HepG2 (cell line): Measurements from ENCODE around the gene GAS2. TPM values are rescaled to one million over a fixed set of nuclear protein-coding genes. Genes with fewer than 3 reads are reported as not detected.

Experiments used
- ATAD3A ChIP-seq: sonication (generic); formaldehyde crosslinking; IDR thresholded peaks from 2 replicates; pipeline ENCODE4 v1.4.0; 2020; ENCODE audit warnings: missing genetic modification reagents
- GATA4 ChIP-seq: sonication (generic); IDR thresholded peaks from 2 replicates; pipeline ENCODE4 v1.6.1; 2016; ENCODE audit warnings: antibody characterized with exemption, low read depth, borderline replicate concordance
- KDM6A ChIP-seq: IDR thresholded peaks from 2 replicates; pipeline ENCODE4 v1.6.1; 2016; ENCODE audit warnings: low read depth
- KLF16 ChIP-seq, 2 experiments: sonication (generic) in 1 of 2; formaldehyde crosslinking in 1 of 2; IDR thresholded peaks; 2 replicates each; pipeline versions ENCODE4 v1.6.1 to v1.8.0; 2016 to 2023; ENCODE audit warnings: missing genetic modification reagents in 2 of 2, missing compliant biosample characterization in 1 of 2
- NFATC3 ChIP-seq: sonication (generic); formaldehyde crosslinking; IDR thresholded peaks from 2 replicates; pipeline ENCODE4 v1.5.1; 2020; ENCODE audit warnings: mild to moderate bottlenecking, missing genetic modification reagents
- SALL1 ChIP-seq: sonication (generic); formaldehyde crosslinking; IDR thresholded peaks from 2 replicates; pipeline ENCODE4 v1.8.0; 2022; ENCODE audit warnings: mild to moderate bottlenecking, missing genetic modification reagents
- SALL2 ChIP-seq: sonication (generic); formaldehyde crosslinking; IDR thresholded peaks from 2 replicates; pipeline ENCODE4 v1.8.1; 2023; ENCODE audit warnings: mild to moderate bottlenecking, missing genetic modification reagents, inconsistent platforms
- SIN3A ChIP-seq: IDR thresholded peaks from 2 replicates; pipeline ENCODE4 v1.6.1; 2011; ENCODE audit warnings: low read depth, mild to moderate bottlenecking, control low read depth, low read length, borderline replicate concordance
- SRSF4 ChIP-seq: fragments of 200-400 bp; formaldehyde crosslinking; IDR thresholded peaks from one replicate; pipeline ENCODE4 v1.6.1; 2018; ENCODE audit warnings: mild to moderate bottlenecking, low read depth, low read length, moderate library complexity; ENCODE audit not compliant: poor library complexity, severe bottlenecking
- ZNF101 ChIP-seq: sonication (generic); formaldehyde crosslinking; IDR thresholded peaks from 2 replicates; pipeline ENCODE4 v1.4.0; 2020; ENCODE audit warnings: mild to moderate bottlenecking, low read depth, missing genetic modification reagents, borderline replicate concordance
- ZNF160 ChIP-seq: sonication (generic); formaldehyde crosslinking; IDR thresholded peaks from 2 replicates; pipeline ENCODE4 v1.8.0; 2022; ENCODE audit warnings: mild to moderate bottlenecking, inconsistent platforms, missing genetic modification reagents
- ZNF207 ChIP-seq: fragments of 450-650 bp; IDR thresholded peaks from 2 replicates; pipeline ENCODE4 v1.6.1; 2016; ENCODE audit warnings: antibody characterized with exemption, borderline replicate concordance
- polyA plus RNA-seq, 8 experiments: library from polyadenylated mRNA; depleted of rRNA in 3 of 8; stranded (reverse) in 7 of 8; unstranded in 1 of 8; fragments of >200 nt; fragmentation: Illumina TruSeq in 4 of 8; extraction: Trizol in 4 of 8; gene quantifications; 2 replicates each; pipeline versions ENCODE4 v1.2.1 to v1.2.3, GENCODE V29; 2011 to 2016; ENCODE audit warnings: low read depth in 4 of 8, missing spikeins in 1 of 8, mixed read lengths in 1 of 8; ENCODE audit not compliant: insufficient read depth in 1 of 8
- total RNA-seq, 5 experiments: library from RNA; depleted of rRNA; stranded (reverse); fragments of >200 nt; fragmentation: Illumina TruSeq; extraction: Trizol; gene quantifications; 2 replicates each; pipeline ENCODE4 v1.2.3, GENCODE V29; 2016; ENCODE audit warnings: low read depth in 1 of 5
- TF ChIP-seq, protein P1 (sequence below): sonication (generic); formaldehyde crosslinking; IDR thresholded peaks from 2 replicates; pipeline ENCODE4 v1.8.1; 2023; ENCODE audit warnings: missing genetic modification reagents, mild to moderate bottlenecking, borderline replicate concordance
- TF ChIP-seq, protein P2 (sequence below): sonication (generic); formaldehyde crosslinking; IDR thresholded peaks from 2 replicates; pipeline ENCODE4 v1.4.0; 2020; ENCODE audit warnings: mild to moderate bottlenecking, missing genetic modification reagents
- TF ChIP-seq, protein P3 (sequence below): sonication (generic); formaldehyde crosslinking; IDR thresholded peaks from 2 replicates; pipeline ENCODE4 v1.4.0; 2020; ENCODE audit warnings: missing genetic modification reagents
- TF ChIP-seq, protein P4 (sequence below): sonication (generic); formaldehyde crosslinking; IDR thresholded peaks from 2 replicates; pipeline ENCODE4 v1.4.0; 2020; ENCODE audit warnings: missing genetic modification reagents

Gene GAS2
- total and polyA plus RNA-seq, 2 of the 13 experiments (the other 11 are each of a cell fraction or from before 2014, with no cell fraction given) = 26.0 to 85.1 TPM

DNA sequence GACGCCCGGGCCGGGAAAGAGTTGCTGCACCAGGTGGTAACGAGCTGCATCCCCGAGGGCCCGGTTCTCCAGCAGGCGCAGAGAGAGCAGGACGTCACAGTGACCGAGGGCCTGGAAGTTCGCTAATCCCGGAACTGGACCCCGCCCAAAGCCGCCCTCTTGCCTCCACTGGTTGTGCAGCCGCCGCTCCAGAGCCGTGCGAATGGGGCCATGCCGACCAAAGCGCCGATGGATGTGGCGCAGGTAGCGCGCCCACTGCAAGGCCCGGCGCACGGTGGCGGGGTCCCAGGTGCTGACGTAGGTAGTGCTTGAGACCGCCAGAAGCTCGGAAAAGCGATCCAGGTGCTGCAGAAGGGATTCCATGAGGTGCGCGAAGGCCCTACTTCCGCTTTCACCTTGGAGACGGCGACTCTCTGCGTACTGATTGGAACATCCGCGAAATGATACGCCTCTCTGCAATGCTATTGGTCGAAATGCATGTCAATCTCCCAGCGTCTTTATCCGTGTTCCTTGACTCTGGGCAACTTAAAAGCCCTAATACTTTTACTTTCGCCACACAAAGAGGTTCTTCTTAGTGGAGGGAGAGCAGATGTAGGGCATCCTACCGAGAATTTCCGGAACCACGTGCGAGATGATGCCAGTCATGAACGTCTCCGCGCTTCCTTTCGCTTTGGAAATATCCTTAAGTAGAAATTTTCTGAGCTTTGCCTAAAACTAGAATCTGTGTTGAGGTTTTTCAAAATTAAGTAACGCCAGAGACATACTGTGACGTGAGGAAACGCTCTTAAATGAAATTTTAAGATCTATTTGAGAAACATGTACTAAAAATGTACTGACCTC lies 40.7 kb upstream of the GAS2 start, which contains the start of gene FANCF (continued):
- no peak for TF ChIP-seq ATAD3A
- peak; percentile 72; the same call in 1 of the 2 replicates for TF ChIP-seq SIN3A
- TF ChIP-seq SALL1 (CRISPR knock-in tag) = peak; percentile 84
- no peak for TF ChIP-seq ZNF101
- 0 out of 2 replicates have a peak, but pooled peaks have one; percentile 82 for TF ChIP-seq SALL2 (CRISPR knock-in tag)
- no peak for TF ChIP-seq SRSF4
- TF ChIP-seq, protein P1, sequence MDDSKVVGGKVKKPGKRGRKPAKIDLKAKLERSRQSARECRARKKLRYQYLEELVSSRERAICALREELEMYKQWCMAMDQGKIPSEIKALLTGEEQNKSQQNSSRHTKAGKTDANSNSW (CRISPR knock-in tag) = 0 out of 2 replicates have a peak, but pooled peaks have one; percentile 52
- peak; percentile 13; the same call in 1 of the 2 replicates for TF ChIP-seq GATA4
- no peak for TF ChIP-seq ZNF207
- no peak for TF ChIP-seq ZNF160
- TF ChIP-seq, protein P2, sequence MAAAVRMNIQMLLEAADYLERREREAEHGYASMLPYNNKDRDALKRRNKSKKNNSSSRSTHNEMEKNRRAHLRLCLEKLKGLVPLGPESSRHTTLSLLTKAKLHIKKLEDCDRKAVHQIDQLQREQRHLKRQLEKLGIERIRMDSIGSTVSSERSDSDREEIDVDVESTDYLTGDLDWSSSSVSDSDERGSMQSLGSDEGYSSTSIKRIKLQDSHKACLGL = peak; percentile 88; the same call in 1 of the 2 replicates
- TF ChIP-seq, protein P3, sequence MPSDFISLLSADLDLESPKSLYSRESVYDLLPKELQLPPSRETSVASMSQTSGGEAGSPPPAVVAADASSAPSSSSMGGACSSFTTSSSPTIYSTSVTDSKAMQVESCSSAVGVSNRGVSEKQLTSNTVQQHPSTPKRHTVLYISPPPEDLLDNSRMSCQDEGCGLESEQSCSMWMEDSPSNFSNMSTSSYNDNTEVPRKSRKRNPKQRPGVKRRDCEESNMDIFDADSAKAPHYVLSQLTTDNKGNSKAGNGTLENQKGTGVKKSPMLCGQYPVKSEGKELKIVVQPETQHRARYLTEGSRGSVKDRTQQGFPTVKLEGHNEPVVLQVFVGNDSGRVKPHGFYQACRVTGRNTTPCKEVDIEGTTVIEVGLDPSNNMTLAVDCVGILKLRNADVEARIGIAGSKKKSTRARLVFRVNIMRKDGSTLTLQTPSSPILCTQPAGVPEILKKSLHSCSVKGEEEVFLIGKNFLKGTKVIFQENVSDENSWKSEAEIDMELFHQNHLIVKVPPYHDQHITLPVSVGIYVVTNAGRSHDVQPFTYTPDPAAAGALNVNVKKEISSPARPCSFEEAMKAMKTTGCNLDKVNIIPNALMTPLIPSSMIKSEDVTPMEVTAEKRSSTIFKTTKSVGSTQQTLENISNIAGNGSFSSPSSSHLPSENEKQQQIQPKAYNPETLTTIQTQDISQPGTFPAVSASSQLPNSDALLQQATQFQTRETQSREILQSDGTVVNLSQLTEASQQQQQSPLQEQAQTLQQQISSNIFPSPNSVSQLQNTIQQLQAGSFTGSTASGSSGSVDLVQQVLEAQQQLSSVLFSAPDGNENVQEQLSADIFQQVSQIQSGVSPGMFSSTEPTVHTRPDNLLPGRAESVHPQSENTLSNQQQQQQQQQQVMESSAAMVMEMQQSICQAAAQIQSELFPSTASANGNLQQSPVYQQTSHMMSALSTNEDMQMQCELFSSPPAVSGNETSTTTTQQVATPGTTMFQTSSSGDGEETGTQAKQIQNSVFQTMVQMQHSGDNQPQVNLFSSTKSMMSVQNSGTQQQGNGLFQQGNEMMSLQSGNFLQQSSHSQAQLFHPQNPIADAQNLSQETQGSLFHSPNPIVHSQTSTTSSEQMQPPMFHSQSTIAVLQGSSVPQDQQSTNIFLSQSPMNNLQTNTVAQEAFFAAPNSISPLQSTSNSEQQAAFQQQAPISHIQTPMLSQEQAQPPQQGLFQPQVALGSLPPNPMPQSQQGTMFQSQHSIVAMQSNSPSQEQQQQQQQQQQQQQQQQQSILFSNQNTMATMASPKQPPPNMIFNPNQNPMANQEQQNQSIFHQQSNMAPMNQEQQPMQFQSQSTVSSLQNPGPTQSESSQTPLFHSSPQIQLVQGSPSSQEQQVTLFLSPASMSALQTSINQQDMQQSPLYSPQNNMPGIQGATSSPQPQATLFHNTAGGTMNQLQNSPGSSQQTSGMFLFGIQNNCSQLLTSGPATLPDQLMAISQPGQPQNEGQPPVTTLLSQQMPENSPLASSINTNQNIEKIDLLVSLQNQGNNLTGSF (CRISPR knock-in tag) = peak; percentile 80
- no peak for TF ChIP-seq KDM6A (CRISPR knock-in tag)
- TF ChIP-seq, protein P4, sequence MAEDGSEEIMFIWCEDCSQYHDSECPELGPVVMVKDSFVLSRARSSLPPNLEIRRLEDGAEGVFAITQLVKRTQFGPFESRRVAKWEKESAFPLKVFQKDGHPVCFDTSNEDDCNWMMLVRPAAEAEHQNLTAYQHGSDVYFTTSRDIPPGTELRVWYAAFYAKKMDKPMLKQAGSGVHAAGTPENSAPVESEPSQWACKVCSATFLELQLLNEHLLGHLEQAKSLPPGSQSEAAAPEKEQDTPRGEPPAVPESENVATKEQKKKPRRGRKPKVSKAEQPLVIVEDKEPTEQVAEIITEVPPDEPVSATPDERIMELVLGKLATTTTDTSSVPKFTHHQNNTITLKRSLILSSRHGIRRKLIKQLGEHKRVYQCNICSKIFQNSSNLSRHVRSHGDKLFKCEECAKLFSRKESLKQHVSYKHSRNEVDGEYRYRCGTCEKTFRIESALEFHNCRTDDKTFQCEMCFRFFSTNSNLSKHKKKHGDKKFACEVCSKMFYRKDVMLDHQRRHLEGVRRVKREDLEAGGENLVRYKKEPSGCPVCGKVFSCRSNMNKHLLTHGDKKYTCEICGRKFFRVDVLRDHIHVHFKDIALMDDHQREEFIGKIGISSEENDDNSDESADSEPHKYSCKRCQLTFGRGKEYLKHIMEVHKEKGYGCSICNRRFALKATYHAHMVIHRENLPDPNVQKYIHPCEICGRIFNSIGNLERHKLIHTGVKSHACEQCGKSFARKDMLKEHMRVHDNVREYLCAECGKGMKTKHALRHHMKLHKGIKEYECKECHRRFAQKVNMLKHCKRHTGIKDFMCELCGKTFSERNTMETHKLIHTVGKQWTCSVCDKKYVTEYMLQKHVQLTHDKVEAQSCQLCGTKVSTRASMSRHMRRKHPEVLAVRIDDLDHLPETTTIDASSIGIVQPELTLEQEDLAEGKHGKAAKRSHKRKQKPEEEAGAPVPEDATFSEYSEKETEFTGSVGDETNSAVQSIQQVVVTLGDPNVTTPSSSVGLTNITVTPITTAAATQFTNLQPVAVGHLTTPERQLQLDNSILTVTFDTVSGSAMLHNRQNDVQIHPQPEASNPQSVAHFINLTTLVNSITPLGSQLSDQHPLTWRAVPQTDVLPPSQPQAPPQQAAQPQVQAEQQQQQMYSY (CRISPR knock-in tag) = peak; percentile 84; the same call in 1 of the 2 replicates
- 0 out of 4 replicates have a peak, but pooled peaks of 1 of the 2 experiments have one; percentile 33 for TF ChIP-seq KLF16 (CRISPR knock-in tag; IDR thresholded peaks at IDR 0.05)
- no peak for TF ChIP-seq NFATC3 (CRISPR knock-in tag)
